GM18508 (cell line): Measurements from ENCODE around the gene DISP3.

Source experiments
- ATAC-seq: cut with Tn5 transposase; IDR thresholded peaks from one replicate; pipeline ENCODE4 v1.9.1; 2021; ENCODE audit warnings: moderate number of reproducible peaks; ENCODE audit not compliant: insufficient read depth, unreplicated experiment

Gene DISP3

DNA sequence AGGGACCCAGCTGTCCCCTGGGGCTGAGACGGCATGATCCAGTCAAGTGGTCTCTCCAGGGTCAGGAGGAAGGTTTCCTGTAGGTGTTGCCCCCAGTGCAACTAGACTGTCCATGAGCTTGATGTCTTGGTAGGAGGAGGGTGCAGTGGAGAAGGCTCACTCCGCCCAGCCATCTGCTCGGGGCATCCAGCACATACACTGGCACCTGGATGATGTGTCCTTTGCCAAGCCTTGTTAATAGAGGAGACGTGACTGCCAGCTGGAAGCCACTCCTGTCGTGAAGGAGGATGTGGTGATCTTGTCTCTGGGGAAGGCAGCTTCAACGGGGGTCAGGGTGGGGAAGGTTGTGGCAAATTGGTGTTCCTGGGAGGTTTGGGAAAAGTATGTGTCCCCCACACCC is 6.2 kb downstream of the DISP3 start:
- ATAC-seq, result no peak

DNA sequence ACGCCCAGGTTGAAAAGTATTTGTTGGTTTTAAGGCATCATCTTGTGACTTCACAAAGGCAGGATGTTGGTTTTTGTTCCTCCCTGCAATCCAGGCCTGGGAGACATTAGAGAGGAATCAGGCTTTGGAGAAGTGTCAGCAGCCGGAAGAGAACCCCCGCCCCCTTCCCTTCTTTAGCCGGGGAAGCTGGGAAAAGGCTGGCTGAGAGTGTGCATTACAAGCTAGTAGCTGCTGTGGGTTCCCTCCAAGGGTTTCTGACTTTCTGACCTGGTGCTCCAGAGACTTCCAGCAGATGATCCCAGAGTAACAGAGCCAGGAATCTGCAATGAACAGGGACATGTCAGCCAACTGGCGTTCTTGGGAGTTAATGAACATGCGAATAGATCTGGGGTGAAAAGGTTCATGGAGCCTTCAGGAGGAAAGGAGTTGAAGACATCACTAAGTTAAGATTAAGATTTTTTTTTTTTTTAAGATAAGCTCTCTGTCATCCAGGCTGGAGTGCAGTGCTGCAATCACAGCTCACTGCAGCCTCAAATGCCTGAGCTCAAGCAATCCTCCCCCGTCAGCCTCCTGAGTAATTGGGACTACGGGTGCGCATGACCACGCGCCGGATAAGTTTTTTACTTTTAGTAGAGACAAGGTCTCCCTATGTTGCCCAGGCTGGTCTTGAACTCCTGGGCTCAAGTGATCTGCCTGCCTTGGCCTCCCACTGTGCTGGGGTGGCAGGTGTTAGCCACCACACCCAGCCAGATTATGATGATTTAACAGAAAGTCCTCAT is 7.5 kb downstream of the DISP3 start:
- no peak for ATAC-seq

DNA sequence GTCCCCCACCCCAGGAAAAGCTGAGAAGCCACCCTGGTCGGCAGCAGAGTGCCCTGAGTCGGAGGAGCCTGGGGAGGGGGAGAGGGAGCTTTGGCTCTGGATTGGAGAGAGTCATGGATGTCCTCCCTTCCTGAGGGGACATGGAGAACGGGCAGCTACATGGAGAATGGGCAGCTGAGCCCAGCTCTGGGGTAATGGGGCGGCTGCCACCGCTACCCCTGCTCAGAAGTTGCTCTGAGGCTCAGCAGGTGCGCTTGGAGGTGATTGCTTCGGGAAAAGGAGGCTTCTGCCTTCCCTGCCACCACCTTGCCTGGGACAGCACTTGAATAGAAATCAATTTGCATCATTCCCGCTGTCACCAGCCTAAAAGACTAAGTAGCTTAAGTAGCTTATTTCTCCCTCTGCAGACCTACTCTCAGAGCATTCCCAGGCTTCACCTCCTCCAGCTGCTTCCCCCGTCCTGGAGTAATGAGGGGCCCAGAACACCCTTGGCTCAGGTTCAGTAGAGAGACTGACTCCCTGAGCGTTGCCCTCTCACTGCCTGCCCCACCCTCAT is 8.3 kb downstream of the DISP3 start:
- ATAC-seq, result no peak

DNA sequence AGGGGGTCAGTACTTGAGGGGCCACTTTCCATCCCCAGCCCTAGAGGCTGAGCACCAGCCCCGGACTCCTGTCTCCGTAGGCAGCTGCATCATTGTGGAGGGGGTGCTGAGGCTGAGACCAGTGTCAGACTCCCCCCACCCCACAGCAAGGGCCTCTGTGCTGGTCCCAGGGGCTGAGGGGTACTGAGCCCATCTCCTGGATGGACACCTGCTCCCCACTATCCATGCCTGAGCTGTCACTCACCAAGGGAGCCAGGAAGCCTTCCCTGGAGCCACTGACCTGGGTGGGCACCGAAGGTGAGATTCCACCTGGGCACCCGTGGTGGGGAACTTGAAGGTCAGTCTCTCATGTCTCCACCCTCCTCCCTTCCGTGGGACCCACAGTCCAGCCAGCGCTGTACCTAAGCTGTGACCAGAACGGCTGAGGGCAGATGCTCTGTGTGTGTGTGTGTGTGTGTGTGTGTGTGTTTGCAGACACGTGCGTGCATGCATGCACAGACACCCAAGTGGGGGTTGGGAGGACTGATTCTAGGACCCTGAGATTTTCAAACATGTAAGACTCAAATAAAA is 9.3 kb downstream of the DISP3 start:
- ATAC-seq, result no peak

DNA sequence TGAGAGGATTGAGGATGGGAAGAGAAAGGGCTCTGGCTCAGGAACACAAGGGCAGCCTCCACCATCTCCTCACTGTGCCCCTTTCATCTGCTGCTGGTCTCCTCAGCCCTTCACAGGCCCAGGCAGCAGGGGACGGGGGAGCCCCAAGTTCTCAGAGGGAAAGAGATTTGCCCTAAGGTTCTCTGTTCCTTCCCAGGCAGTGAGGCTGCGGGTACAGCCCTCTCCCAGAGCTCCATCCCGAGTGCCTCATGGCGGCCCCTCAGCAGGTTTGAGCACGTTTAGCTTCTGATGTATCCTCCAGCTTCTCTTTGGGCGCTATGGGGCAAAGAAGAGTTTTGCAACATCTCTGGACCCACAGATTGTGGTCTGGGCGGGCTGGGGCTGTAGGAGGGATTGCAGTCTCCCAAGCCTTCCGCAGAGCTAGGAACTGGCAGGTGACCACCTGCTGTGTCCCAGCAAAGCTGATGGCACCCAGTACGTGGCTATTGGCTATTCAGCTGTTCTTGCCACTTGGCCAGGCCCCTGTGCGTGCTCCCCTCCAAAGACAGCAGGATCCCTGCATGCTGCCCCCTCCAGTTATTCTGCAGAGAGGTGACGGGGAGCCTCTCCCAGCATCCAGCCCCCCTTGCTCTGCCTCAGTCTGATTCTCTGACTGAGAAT is 10.1 kb downstream of the DISP3 start:
- no peak for ATAC-seq

GRCh38 chr1:11492235-11492634 is 13.3 kb downstream of the DISP3 start:
- no peak for ATAC-seq

DNA sequence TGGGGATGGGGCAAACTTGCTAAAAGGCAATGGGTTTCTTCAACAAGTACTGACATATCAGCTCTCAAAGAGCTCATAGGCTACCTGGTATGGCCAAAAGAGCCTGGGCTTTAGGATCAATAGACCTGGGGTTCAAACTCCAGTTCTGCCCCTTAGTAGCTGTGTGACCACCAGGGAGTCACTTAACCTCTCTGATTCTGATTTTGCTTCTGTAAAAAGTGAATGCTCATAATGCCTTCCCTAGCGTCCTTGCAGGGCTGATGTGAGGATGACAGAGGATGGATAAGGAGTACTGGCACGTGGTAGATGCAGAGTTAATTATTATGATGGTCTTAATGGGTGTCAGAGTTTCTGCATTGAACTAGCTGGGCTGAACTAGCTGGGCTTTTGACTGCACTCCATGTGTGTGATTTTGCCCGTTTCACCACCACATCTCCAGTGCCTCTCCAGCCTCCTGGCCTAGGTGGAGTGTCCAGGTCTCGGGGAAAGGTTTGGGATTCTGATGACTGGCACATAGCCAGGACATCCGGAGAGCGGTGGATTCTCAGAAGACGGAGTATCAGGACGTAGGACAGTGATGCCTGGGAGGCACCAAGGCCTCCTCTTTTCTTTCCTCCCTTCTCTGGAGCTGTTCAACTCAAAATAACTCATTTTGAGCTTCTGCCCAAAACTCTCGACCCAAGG is 15.2 kb downstream of the DISP3 start:
- ATAC-seq, result no peak

DNA sequence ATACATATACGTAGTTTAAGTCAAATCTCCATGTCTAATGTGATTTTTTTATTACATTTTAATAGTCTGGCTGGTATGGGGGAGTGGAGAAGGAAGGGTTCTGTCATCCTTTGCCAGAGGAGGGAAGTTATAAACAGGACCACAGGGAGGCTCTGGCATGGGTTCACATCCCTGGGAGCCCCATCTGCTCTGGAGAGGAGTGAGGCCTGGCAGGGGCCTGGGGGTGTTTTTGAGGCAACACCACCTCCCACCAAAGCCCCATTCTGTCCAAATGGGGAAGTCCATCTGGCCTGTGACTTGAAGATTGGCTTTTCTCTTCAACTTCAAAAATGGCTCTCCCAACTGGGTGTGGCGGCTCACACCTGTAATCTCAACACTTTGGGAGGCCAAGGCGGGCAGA is 15.8 kb downstream of the DISP3 start:
- no peak for ATAC-seq

GRCh38 chr1:11495579-11495978 is 16.6 kb downstream of the DISP3 start:
- ATAC-seq, result no peak

GRCh38 chr1:11496551-11497080 is 17.7 kb downstream of the DISP3 start:
- ATAC-seq, result no peak

DNA sequence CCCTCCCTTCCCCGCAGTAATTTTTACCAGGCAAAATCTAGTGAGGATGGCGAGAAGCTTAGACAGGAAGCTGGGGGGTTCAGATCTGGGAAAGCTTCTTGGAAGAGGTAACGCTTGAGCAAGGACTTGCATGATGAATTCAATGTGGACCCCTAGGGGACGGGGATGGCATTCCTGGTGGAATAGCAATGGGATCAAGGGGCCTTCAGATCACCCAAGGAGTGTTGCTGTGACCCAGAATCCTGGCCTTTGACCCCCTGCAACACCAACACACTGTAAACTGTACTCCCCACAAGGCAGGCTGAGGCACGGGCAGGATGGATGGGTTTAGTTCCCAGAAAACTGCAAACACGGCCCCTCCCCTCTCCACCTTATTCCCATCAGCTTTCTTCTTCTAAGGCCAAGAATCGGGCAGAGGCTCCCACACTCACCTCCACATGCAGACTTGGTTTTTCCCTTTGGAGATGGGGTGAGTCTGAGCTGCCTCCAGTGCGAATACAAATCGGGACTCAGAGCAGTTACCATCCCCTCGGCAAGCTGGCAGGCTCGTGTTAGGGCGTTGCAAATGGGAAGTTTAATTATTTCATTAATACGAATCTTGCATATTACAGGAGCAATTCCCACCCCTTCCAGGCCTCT is 20.1 kb downstream of the DISP3 start:
- ATAC-seq, result no peak

GRCh38 chr1:11499601-11500331 is 20.8 kb downstream of the DISP3 start:
- ATAC-seq, result no peak

GRCh38 chr1:11500881-11501280 is 21.9 kb downstream of the DISP3 start:
- no peak for ATAC-seq

DNA sequence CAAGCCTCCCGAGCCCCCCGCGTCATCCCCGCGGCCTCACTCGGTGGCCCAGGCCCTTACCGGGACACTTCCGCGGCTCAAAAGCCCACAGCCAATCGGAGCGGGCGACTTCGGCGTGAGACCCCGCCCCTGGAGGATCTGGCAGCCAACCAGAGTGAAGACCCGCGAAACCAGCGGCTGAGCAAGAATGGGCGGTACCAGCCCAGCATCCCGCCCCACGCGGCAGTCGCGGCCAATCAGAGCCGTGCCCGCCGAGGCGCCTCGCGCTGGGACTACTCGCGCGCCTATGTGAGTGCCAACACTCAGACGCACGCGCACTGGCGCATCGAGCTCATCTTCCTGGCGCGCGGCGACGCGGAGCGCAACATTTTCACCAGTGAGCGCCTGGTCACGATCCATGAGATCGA is 22.5 kb downstream of the DISP3 start:
- no peak for ATAC-seq

- no peak for ATAC-seq
Measured at GRCh38 chr1:11501906-11502485, 23.0 kb downstream of the DISP3 start.

DNA sequence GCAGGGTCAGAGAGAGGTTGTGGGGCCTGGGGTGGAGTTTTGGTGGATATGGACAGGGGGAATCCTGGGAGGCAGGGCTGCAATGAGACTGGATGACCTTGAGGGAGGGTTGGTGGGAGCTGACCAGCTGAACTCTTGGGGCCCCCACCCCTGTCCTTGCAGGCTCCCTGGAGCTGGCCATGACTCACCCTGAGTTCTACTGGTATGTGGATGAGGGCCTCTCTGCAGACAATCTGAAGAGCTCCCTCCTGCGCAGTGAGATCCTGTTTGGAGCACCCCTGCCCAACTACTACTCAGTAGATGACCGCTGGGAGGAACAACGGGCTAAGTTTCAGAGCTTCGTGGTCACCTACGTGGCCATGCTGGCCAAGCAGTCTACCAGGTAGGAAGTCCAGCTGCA is 23.6 kb downstream of the DISP3 start:
- no peak for ATAC-seq

DNA sequence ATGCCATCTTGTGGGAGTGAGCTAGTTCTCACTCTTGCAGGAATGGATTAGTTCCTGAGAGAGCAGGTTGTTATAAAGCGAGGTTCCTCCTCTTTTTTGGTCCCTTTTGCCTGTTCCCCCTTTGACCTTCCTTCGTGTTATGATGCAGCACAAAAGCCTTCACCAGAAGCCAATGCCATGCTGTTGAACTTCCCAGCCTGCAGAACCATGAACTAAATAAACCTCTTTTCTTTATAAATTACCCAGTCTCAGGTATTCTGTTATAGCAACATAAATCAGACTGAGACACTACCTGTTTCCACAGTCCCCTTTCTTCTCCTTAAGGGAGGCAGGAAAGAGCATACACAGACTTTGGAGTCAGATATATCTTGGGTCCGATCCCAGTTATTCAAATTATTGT is 25.6 kb downstream of the DISP3 start:
- ATAC-seq, result no peak

- no peak for ATAC-seq
Measured at GRCh38 chr1:11505591-11506538, 26.9 kb downstream of the DISP3 start.
